ENCODE measurements around the gene KCND2. TPM values are rescaled to one million over a fixed set of nuclear protein-coding genes. Genes with fewer than 3 reads are reported as not detected.

Gene KCND2
- total RNA-seq, 4 donors from 2014 or later = 0.89 to 2.1 (median 1.4) TPM

GRCh38 chr7:120441850-120442249 lies 168.9 kb downstream of the KCND2 start:
- H3K4me1 ChIP-seq = no peaks in the 10 kb centered on the region
- intact Hi-C loops (cut with DNase I) = no loop called here
- no peak for DNase-seq
- TF ChIP-seq CTCF (IDR thresholded peaks at IDR 0.05) = no peak
- no peak for TF ChIP-seq POLR2A (IDR thresholded peaks at IDR 0.05)
- no peaks in the 10 kb centered on the region for H3K27me3 ChIP-seq
- H3K27ac ChIP-seq = no peak overlapping the region
- no peaks in the 10 kb centered on the region for H3K9me3 ChIP-seq
- 63 to 68% methylated on average over 1 of the region's 1 CpG for WGBS, 2 donors
- no peaks in the 10 kb centered on the region for H3K36me3 ChIP-seq
- no peak overlapping the region for H3K4me3 ChIP-seq (replicated peaks in 1 of 3)

DNA sequence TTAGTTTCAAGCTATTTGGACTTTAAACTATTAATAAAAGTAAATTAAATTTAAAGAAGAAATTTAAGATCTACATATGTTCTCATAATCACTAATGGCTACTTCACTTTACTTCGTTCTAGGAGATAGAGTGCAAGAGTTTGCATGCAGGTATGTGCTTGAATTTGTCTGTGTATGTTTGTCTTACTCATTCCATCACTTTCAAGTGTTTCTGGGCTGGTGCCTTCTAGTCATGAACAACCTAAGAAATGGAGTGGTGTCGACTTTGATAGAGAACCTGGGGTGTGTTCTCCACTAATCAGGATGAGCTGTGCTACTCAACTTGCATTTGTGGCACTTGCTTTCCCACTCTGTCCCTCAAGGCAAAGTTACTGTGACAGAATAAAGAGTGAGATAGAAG lies 169.9 kb downstream of the KCND2 start:
- H3K36me3 ChIP-seq = no peaks in the 10 kb centered on the region
- no peaks in the 10 kb centered on the region for H3K27me3 ChIP-seq
- H3K9me3 ChIP-seq = no peaks in the 10 kb centered on the region
- WGBS, 2 donors = 33 to 40% methylated on average over 2 of the region's 2 CpGs
- DNase-seq = no peak
- intact Hi-C loops (cut with DNase I) = no loop called here
- H3K4me3 ChIP-seq (replicated peaks in 1 of 3) = no peak overlapping the region
- TF ChIP-seq POLR2A (IDR thresholded peaks at IDR 0.05) = no peak
- no peak for TF ChIP-seq CTCF (IDR thresholded peaks at IDR 0.05)
- no peaks in the 10 kb centered on the region for H3K4me1 ChIP-seq
- no peak overlapping the region for H3K27ac ChIP-seq

DNA sequence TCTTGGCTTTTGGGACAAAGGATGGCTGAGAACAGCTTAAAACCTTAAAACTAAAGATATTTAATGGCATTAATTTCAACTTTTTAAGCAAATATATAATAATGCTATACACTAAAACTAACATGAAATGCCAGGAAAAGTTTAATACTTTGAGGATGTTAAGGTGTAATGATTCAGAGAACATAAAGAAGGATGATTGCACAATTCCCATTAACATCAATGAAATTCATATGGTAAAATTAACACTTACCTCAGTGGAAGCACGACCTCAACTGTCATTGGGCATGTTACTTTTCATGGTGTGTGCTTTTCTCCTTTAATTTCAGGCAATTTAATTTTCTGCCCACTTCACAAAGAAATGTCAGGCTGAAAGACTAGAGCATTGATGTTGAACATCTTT lies 171.7 kb downstream of the KCND2 start:
- TF ChIP-seq CTCF (IDR thresholded peaks at IDR 0.05) (no peak), POLR2A (IDR thresholded peaks at IDR 0.05) (no peak)
- no peak for DNase-seq
- Histone ChIP-seq H3K27me3 (no peaks in the 10 kb centered on the region), H3K36me3 (no peaks in the 10 kb centered on the region), H3K27ac (no peak overlapping the region), H3K4me1 (no peaks in the 10 kb centered on the region), H3K9me3 (no peaks in the 10 kb centered on the region), H3K4me3 (replicated peaks in 1 of 3) (no peak overlapping the region)
- WGBS, 2 donors = 69 to 82% methylated on average over 1 of the region's 1 CpG
- intact Hi-C loops (cut with DNase I) = no loop called here

- 92 to 95% methylated on average over 2 of the region's 2 CpGs for WGBS, 2 donors
- DNase-seq = no peak
- no peaks in the 10 kb centered on the region for H3K4me1 ChIP-seq
Observed at GRCh38 chr7:120445276-120445675, 172.3 kb downstream of the KCND2 start.

GRCh38 chr7:120452665-120453064 lies 179.7 kb downstream of the KCND2 start:
- Histone ChIP-seq H3K27ac (no peak overlapping the region), H3K36me3 (no peaks in the 10 kb centered on the region), H3K9me3 (no peaks in the 10 kb centered on the region), H3K4me1 (no peaks in the 10 kb centered on the region), H3K4me3 (replicated peaks in 1 of 3) (no peak overlapping the region), H3K27me3 (no peaks in the 10 kb centered on the region)
- no peak for TF ChIP-seq CTCF (IDR thresholded peaks at IDR 0.05)
- no peak for TF ChIP-seq POLR2A (IDR thresholded peaks at IDR 0.05)
- WGBS, 2 donors = 75 to 76% methylated on average over 4 to 7 of the region's 7 CpGs
- no peak for DNase-seq
- intact Hi-C loops (cut with DNase I) = no loop called here

More at GRCh38 chr7:120445276-120445675, 172.3 kb downstream of the KCND2 start:
- Histone ChIP-seq H3K9me3 (no peaks in the 10 kb centered on the region), H3K27ac (no peak overlapping the region), H3K4me3 (replicated peaks in 1 of 3) (no peak overlapping the region), H3K36me3 (no peaks in the 10 kb centered on the region), H3K27me3 (no peaks in the 10 kb centered on the region)
- intact Hi-C loops (cut with DNase I) = no loop called here
- TF ChIP-seq CTCF (IDR thresholded peaks at IDR 0.05) (no peak), POLR2A (IDR thresholded peaks at IDR 0.05) (no peak)

Measured in thyroid gland (tissue), 4 donors.